IPS-18c (cell line): ENCODE data around the gene PTPRF.

Experiments used
- H3K4me3 ChIP-seq: 2 replicates; pipeline ENCODE4 v1.7.0; 2013; ENCODE audit warnings: low read depth, mild to moderate bottlenecking, low read length, moderate library complexity; ENCODE audit not compliant: insufficient read depth
- H3K9me3 ChIP-seq: one replicate; pipeline ENCODE4 v1.6.1; 2013; ENCODE audit warnings: mild to moderate bottlenecking, low read length, moderate library complexity; ENCODE audit not compliant: control insufficient read depth, insufficient read depth

The PTPRF gene

GRCh38 chr1:43558346-43558841 lies 27.7 kb downstream of the PTPRF start:
- no peaks in the 10 kb centered on the region for H3K9me3 ChIP-seq
- H3K4me3 ChIP-seq: 0 out of 2 replicates have a peak overlapping the region, but pooled peaks have one; percentile 15

DNA sequence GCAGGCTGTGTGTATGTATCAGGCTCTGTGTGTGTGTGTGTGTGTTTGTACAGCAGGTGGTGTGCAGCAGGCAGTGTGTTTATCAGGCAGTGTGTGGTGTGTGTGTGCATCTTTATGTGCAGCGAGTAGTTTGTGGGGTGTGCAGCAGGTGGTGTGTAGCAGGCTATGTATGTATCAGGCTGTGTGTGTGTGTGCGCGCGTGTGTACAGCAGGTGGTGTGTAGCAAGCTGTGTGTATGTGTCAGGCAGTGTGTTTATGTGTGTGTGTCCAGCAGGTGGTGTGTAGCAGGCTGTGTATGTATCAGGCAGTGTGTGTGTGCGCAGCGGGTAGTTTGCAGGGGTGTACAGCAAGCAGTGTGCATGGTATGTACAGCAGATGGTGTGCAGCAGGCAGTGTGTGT lies 29.0 kb downstream of the PTPRF start:
- H3K4me3 ChIP-seq: no peak overlapping the region

GRCh38 chr1:43560286-43560685 lies 29.6 kb downstream of the PTPRF start:
- Histone ChIP-seq H3K4me3 (no peak overlapping the region), H3K9me3 (no peaks in the 10 kb centered on the region)

More for the DNA sequence above, 29.0 kb downstream of the PTPRF start:
- no peaks in the 10 kb centered on the region for H3K9me3 ChIP-seq

DNA sequence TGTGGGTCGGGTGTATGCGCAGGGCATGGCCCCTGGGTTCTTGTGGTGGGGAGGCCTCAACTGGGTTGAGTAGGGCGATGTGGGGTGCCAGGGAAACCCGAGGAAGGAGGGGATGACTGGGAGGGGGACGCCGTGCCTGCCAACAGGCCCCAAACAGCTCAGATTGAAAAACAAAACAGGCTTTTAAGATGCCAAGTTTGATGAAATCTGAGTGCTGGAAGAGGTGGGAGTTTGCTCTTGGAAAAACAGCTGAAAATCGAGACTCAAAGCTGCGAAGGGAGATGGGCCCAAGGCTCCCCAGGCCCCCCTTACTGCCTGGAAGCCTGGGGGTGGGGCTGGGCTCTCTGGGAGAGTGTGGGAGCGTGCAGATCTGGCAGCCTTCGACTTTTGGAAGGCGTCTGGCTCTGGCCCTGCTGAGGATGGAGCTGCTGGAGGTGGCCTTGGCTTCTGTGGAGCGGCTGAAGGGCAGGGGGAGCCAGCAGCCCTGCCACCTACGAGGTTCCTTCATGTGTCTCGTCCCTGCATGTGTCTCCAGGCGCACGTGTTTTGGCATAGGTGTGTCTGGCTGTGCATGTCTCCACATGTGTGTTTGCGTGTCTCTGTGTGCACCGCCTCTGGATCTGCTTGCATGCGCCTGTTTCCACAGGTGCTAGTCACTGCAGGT lies 33.3 kb downstream of the PTPRF start:
- Histone ChIP-seq H3K4me3 (no peak overlapping the region), H3K9me3 (no peaks in the 10 kb centered on the region)

GRCh38 chr1:43564551-43565348 lies 34.1 kb downstream of the PTPRF start:
- no peaks in the 10 kb centered on the region for H3K9me3 ChIP-seq
- H3K4me3 ChIP-seq: peak overlapping the region; percentile 36

DNA sequence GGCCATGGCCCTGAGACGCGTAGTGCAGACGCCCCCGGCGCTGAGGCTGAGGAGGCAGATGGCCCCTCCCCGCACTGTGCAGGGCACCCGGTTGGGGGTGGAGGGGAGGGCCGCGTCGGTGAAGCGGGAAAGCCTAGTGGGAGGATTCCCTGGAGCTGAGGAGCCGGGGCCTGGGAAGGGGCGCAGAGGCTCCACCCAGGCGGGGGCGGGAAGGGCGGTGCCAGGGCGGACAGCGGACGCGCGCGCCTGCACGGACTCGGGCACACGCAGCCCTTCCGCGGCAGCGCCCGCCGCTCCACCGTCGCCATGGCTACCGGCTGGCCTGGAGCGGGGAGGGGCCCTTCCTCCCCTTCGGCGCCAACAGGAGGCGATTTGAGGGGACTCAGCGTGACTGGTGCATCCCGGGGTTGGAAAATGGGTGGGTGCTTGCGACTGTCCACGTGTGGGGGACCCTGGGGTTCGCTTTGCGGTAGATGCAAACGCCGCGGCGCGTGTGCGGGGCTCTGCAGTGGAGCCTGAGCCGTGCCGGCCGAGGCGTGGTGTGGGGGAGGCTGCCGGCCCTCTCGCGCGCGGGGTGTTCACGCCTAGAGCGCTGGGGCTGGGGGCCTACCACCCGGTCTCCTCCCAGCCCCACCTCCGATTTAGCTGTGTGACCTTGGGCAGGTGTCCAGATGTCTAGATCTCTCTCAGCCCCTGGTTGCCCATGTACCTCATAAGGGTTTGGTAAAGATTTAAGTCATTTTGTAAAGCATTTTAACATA lies 35.1 kb downstream of the PTPRF start:
- Histone ChIP-seq H3K9me3 (no peaks in the 10 kb centered on the region), H3K4me3 (peak overlapping the region; percentile 36)

GRCh38 chr1:43566382-43567044 lies 35.8 kb downstream of the PTPRF start:
- Histone ChIP-seq H3K4me3 (no peak overlapping the region), H3K9me3 (no peaks in the 10 kb centered on the region)

- no peaks in the 10 kb centered on the region for H3K9me3 ChIP-seq
- no peak overlapping the region for H3K4me3 ChIP-seq
Measured at GRCh38 chr1:43569175-43569574, 38.5 kb downstream of the PTPRF start.

- H3K4me3 ChIP-seq: no peak overlapping the region
Measured at GRCh38 chr1:43570277-43570676, 39.6 kb downstream of the PTPRF start.

DNA sequence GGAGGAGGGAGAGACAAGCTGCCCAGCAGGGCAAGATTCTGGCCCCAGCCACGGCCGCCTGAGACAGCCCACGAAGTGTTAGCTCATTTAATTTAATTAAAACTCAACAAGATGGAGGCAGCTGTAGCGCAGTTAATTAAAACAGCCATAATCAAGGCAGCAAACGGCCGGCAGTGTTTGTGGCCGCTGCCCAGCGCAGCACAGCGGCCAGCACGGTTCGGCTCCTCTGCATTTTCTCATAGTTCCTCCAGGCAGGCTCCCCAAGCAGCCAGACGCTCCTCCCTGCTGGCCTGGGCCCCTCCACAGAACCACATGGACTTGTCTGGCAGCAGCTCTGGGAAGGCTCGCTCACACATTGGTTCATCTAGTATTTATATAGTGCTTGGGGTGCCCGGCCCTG lies 40.0 kb downstream of the PTPRF start:
- no peak overlapping the region for H3K4me3 ChIP-seq
- no peaks in the 10 kb centered on the region for H3K9me3 ChIP-seq

More at GRCh38 chr1:43570277-43570676, 39.6 kb downstream of the PTPRF start:
- H3K9me3 ChIP-seq: no peaks in the 10 kb centered on the region

DNA sequence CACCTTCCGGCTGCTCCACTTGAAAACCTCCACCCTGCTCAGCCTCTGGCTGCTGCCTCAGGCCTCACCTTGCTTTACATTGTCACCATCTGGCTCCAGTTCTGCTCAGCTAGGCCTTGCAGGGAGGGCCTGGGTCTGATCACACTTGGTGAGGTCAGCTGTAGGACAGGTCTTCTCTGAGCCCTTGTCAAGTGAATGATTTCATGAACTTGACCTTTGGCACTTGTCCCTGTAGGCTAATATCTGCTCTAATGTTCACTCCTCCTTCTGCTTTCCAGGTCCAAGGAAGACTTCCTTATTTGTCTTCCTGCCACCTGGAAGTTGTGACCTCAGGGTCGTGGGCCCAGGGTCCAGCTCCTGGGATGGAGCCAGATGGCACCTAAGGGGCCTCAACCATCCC lies 41.4 kb downstream of the PTPRF start:
- no peaks in the 10 kb centered on the region for H3K9me3 ChIP-seq

GRCh38 chr1:43572538-43572937 lies 41.9 kb downstream of the PTPRF start:
- no peaks in the 10 kb centered on the region for H3K9me3 ChIP-seq
- no peak overlapping the region for H3K4me3 ChIP-seq

More for the DNA sequence above, 41.4 kb downstream of the PTPRF start:
- no peak overlapping the region for H3K4me3 ChIP-seq

- Histone ChIP-seq H3K9me3 (no peaks in the 10 kb centered on the region), H3K4me3 (no peak overlapping the region)
Measured at GRCh38 chr1:43573066-43573800, 42.5 kb downstream of the PTPRF start.

DNA sequence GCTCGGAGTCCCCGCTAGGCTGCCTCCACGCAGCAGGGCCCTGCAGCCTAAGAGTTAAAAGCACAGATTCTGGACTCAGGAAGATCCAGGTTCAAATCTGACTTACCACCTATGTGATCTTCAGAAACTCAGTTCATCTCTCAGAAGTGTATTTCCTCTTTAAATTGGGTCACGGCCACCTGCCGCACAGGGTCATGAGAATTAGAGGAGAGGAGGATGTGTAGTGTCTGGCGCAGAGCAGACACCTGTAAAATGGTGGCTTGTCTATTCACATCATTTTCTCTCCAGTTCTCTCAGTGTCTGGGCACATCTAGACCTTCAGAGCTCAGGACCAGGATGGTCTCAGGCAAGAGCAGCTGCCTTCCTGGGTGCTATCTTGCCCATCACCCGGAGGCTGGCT lies 45.8 kb downstream of the PTPRF start:
- H3K4me3 ChIP-seq: no peak overlapping the region
- H3K9me3 ChIP-seq: no peaks in the 10 kb centered on the region

DNA sequence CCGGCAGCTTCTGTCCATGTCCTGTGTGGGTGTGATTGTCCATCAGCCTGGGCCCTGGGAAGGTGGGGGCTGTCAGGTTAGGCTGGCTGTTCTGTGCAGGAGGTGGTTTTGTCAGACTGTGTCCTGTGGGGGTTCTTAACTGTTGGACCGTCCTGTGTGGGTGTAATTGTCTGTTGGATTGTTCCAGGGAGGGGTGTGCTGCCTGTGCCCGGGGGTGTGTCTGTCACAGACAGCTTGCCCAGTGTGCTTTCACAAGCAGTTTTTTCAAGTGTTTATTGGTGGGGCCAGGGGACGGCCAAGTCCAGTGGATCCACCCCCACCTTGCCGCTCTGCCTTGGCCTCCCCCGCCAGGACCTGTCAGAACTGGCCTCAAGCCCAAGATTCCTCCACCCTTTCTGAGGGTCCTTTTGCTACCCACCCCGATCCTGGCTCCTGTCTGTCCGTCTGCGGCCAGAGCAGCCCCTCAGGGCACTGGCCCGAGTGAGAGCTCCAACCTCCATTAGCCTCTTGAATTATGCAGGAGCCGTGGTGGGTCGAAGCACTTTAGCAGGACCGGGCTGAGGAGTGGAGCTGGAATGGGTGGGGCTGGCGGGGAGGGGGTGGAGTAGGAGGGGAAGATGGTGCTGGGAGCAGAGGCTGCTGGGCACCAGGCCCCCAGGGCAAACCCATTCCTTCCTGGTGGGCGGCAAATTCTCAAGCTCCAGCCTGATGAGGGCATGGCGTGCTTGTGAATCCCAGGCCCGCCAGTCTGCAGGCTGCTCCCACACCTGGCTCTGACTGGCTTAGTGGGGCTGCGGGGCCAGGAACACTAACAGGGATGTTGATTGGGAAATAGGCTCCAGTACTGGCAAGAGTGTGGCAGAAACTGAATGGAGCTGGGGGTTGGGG lies 47.2 kb downstream of the PTPRF start:
- Histone ChIP-seq H3K9me3 (no peaks in the 10 kb centered on the region), H3K4me3 (no peak overlapping the region)

DNA sequence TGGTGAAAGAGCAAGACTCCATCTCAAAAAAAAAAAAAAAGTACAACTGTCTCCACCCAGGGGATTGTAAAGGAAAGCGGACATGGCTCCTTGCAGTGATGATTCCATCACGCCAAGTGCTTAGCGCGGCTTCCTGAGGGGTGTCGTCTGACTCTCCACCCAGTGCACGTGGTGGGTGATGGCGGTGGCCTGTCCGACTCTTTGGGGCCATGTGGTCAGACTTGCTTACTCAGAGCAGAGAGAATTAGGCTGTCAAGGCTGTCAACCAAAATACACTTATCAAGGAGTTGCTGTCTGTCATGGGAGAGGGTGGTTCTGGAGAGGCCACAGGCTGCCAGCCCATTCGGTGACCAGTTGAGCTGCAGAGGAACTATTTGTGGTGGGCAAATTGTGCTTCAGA lies 49.4 kb downstream of the PTPRF start:
- Histone ChIP-seq H3K4me3 (no peak overlapping the region), H3K9me3 (no peaks in the 10 kb centered on the region)
